ENCODE data around the gene TMEM273. TPM values are rescaled to one million over a fixed set of nuclear protein-coding genes. Genes with fewer than 3 reads are reported as not detected.

TMEM273 gene
- total RNA-seq, 6 experiments from 2014 or later = 0.86 to 5.3 (median 2.3) TPM

GRCh38 chr10:49160110-49160509 lies 28.1 kb downstream of the TMEM273 start:
- Histone ChIP-seq H3K4me1 (no peaks in the 10 kb centered on the region), H3K36me3 (no peaks in the 10 kb centered on the region), H3K4me3 (no peak overlapping the region), H3K27ac (no peak overlapping the region), H3K27me3 (no peaks in the 10 kb centered on the region), H3K9me3 (no peaks in the 10 kb centered on the region)
- TF ChIP-seq POLR2A (IDR thresholded peaks at IDR 0.05) (no peak), CTCF (IDR thresholded peaks at IDR 0.05) (no peak)
- DNase-seq (no peak), ATAC-seq (no peak)
- intact Hi-C loops (cut with DNase I) = loop anchor here in 1 of 2 donors (5.0 kb wide), 1 partner anchor 183 kb away; no protein-coding TSS in a partner anchor
- WGBS (ENCODE audit: insufficient coverage, low coverage, low lambda C conversion rate, missing lambda C conversion rate) = 55% methylated on average over 5 of the region's 5 CpGs

GRCh38 chr10:49158915-49159314 lies 29.3 kb downstream of the TMEM273 start:
- Histone ChIP-seq H3K36me3 (no peaks in the 10 kb centered on the region), H3K4me1 (no peaks in the 10 kb centered on the region), H3K4me3 (no peak overlapping the region), H3K27me3 (no peaks in the 10 kb centered on the region), H3K9me3 (no peaks in the 10 kb centered on the region), H3K27ac (no peak overlapping the region)
- DNase-seq (no peak), ATAC-seq (no peak)
- intact Hi-C loops (cut with DNase I) = no loop called here
- WGBS (ENCODE audit: insufficient coverage, low coverage, low lambda C conversion rate, missing lambda C conversion rate) = 16% methylated on average over 3 of the region's 3 CpGs
- TF ChIP-seq CTCF (IDR thresholded peaks at IDR 0.05) (no peak), POLR2A (IDR thresholded peaks at IDR 0.05) (no peak)

- no peaks in the 10 kb centered on the region for H3K27me3 ChIP-seq
- 58% methylated on average over 7 of the region's 7 CpGs for WGBS (ENCODE audit: insufficient coverage, low coverage, low lambda C conversion rate, missing lambda C conversion rate)
- H3K4me1 ChIP-seq = no peaks in the 10 kb centered on the region
- intact Hi-C loops (cut with DNase I) = no loop called here
- no peak overlapping the region for H3K4me3 ChIP-seq
- no peak overlapping the region for H3K27ac ChIP-seq
- no peak for DNase-seq
- H3K36me3 ChIP-seq = no peaks in the 10 kb centered on the region
- TF ChIP-seq CTCF (IDR thresholded peaks at IDR 0.05) = no peak
- no peak for TF ChIP-seq POLR2A (IDR thresholded peaks at IDR 0.05)
- ATAC-seq = no peak
- no peaks in the 10 kb centered on the region for H3K9me3 ChIP-seq
Observed at GRCh38 chr10:49158404-49158803, 29.8 kb downstream of the TMEM273 start.

GRCh38 chr10:49157229-49157628 lies 31.0 kb downstream of the TMEM273 start:
- Histone ChIP-seq H3K36me3 (no peaks in the 10 kb centered on the region), H3K4me1 (no peaks in the 10 kb centered on the region), H3K9me3 (no peaks in the 10 kb centered on the region), H3K27ac (no peak overlapping the region), H3K4me3 (no peak overlapping the region), H3K27me3 (no peaks in the 10 kb centered on the region)
- no CpG with 5 or more reads among the region's 3 CpGs for WGBS (ENCODE audit: insufficient coverage, low coverage, low lambda C conversion rate, missing lambda C conversion rate)
- TF ChIP-seq POLR2A (IDR thresholded peaks at IDR 0.05) = no peak
- no peak for TF ChIP-seq CTCF (IDR thresholded peaks at IDR 0.05)
- ATAC-seq (no peak), DNase-seq (no peak)
- intact Hi-C loops (cut with DNase I) = no loop called here

- ATAC-seq (no peak), DNase-seq (no peak)
- no peaks in the 10 kb centered on the region for H3K27me3 ChIP-seq
- H3K4me3 ChIP-seq = no peak overlapping the region
- no peaks in the 10 kb centered on the region for H3K9me3 ChIP-seq
- no peak overlapping the region for H3K27ac ChIP-seq
- H3K4me1 ChIP-seq = no peaks in the 10 kb centered on the region
- no peaks in the 10 kb centered on the region for H3K36me3 ChIP-seq
- intact Hi-C loops (cut with DNase I) = no loop called here
- TF ChIP-seq POLR2A (IDR thresholded peaks at IDR 0.05) (no peak), CTCF (IDR thresholded peaks at IDR 0.05) (no peak)
- WGBS (ENCODE audit: insufficient coverage, low coverage, low lambda C conversion rate, missing lambda C conversion rate) = 73% methylated on average over 6 of the region's 6 CpGs
Observed at GRCh38 chr10:49154641-49155040, 33.5 kb downstream of the TMEM273 start.
